ENCODE measurements around the gene TSPAN18. TPM values are rescaled to one million over a fixed set of nuclear protein-coding genes. Genes with fewer than 3 reads are reported as not detected.

TSPAN18 gene
- total RNA-seq, 1 experiment from 2014 or later, result 18.3 TPM

- BruUV-seq (replicated peaks), result no TSS peak
- RAD21 ChIA-PET (ENCODE audit: low non-redundant PET in 1 of 2, low total read pairs in 2 of 2, uncharacterized antibody in 2 of 2, unreplicated experiment in 2 of 2), result no interaction called here
- H3K4me3 ChIP-seq (replicated peaks in 1 of 2; ENCODE audit: low read depth in 1 of 2, low read length in 2 of 2), result no peak overlapping the region
- no peak overlapping the region for H3K9ac ChIP-seq (ENCODE audit: low read length)
- H3K27ac ChIP-seq (ENCODE audit: low read depth, low read length), result no peak overlapping the region
- no peaks in the 10 kb centered on the region for H3K9me3 ChIP-seq (ENCODE audit: control insufficient read depth in 1 of 2, insufficient read depth in 1 of 2, low read depth in 1 of 2, low read length in 2 of 2)
- CTCF ChIA-PET, result interaction anchor here (2.2 kb wide), 1 partner anchor 9 kb away, joined by 13 read pairs; no protein-coding TSS in a partner anchor
- no peaks in the 10 kb centered on the region for H3K27me3 ChIP-seq (ENCODE audit: insufficient read depth, low read length)
- TF ChIP-seq YY1 (IDR thresholded peaks at IDR 0.05; ENCODE audit: extremely low read depth, insufficient replicate concordance, low read depth, low read length) (no peak), ZNF274 (IDR thresholded peaks at IDR 0.05; ENCODE audit: low read depth, low read length) (no peak), EGR1 (IDR thresholded peaks at IDR 0.05; ENCODE audit: low read depth) (no peak), POLR2A (IDR thresholded peaks at IDR 0.05; ENCODE audit: borderline replicate concordance, extremely low read depth, insufficient read depth, insufficient read length) (no peak), ZFX (IDR thresholded peaks at IDR 0.05) (no peak), ATF3 (IDR thresholded peaks at IDR 0.05) (no peak), SRF (IDR thresholded peaks at IDR 0.05; ENCODE audit: low read depth) (no peak), SP1 (IDR thresholded peaks at IDR 0.05; ENCODE audit: low read depth) (no peak), CBX3 (IDR thresholded peaks at IDR 0.05; ENCODE audit: low read depth) (no peak), SIN3A (IDR thresholded peaks at IDR 0.05; ENCODE audit: low read depth) (no peak), RAD21 (IDR thresholded peaks at IDR 0.05; ENCODE audit: low read depth) (no peak), TCF7L2 (IDR thresholded peaks at IDR 0.05; ENCODE audit: borderline replicate concordance, extremely low read depth, insufficient read depth, insufficient read length) (no peak), REST (IDR thresholded peaks at IDR 0.05; ENCODE audit: low read depth) (no peak), POLR2AphosphoS5 (IDR thresholded peaks at IDR 0.05; ENCODE audit: low read depth, low read length) (no peak)
- TF ChIP-seq, protein P1, sequence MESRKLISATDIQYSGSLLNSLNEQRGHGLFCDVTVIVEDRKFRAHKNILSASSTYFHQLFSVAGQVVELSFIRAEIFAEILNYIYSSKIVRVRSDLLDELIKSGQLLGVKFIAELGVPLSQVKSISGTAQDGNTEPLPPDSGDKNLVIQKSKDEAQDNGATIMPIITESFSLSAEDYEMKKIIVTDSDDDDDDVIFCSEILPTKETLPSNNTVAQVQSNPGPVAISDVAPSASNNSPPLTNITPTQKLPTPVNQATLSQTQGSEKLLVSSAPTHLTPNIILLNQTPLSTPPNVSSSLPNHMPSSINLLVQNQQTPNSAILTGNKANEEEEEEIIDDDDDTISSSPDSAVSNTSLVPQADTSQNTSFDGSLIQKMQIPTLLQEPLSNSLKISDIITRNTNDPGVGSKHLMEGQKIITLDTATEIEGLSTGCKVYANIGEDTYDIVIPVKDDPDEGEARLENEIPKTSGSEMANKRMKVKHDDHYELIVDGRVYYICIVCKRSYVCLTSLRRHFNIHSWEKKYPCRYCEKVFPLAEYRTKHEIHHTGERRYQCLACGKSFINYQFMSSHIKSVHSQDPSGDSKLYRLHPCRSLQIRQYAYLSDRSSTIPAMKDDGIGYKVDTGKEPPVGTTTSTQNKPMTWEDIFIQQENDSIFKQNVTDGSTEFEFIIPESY (IDR thresholded peaks at IDR 0.05; ENCODE audit: extremely low read depth, insufficient replicate concordance, low read length), result no peak
- no peaks in the 10 kb centered on the region for H3K79me2 ChIP-seq (ENCODE audit: insufficient read depth, low read length)
- H2AFZ ChIP-seq (ENCODE audit: low read depth, low read length, poor library complexity, severe bottlenecking), result no peak overlapping the region
- POLR2A ChIA-PET, result no interaction called here
- no peaks in the 10 kb centered on the region for H4K20me1 ChIP-seq (ENCODE audit: insufficient read depth)
- no peak overlapping the region for H3K4me2 ChIP-seq (ENCODE audit: low read length)
- no peaks in the 10 kb centered on the region for H3K9me2 ChIP-seq (ENCODE audit: insufficient read depth)
- no peaks in the 10 kb centered on the region for H3K36me3 ChIP-seq (ENCODE audit: control insufficient read depth in 1 of 2, insufficient read depth in 2 of 2, low read length in 2 of 2)
- DNase-seq (ENCODE audit: low read depth, low spot score) (no peak), ATAC-seq (no peak)
- no peaks in the 10 kb centered on the region; a peak in 1 of 4 replicates for H3K4me1 ChIP-seq (ENCODE audit: control insufficient read depth in 1 of 2, insufficient read depth in 2 of 2, low read length in 2 of 2)
- intact Hi-C loops (cut with micrococcal nuclease), result no loop called here
Observed at GRCh38 chr11:44767421-44767820, 40.7 kb downstream of the TSPAN18 start.

All from HCT116 (cell line).